ENCODE measurements around the gene ANKRD60.

Gene ANKRD60

DNA sequence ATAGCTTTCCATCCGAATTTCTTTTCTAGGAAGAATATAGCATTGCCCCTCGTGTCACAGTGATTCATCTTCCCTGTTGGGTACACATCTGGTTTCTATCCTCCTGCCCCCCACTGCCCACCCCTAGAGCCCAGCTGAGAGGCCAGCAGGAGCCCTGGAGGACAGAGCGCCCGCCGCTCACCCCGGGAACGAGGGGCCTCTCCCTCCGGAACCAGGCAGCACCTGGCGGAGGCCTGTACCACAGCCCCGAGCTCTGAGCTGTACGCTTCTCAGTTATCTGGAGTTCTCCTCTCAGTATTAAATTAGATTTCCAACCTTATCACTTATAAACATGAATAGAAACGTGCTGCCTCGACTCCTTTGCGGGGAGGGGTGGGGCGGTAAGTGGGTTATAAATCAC is 6.0 kb downstream of the ANKRD60 start:
- peaks cover 17% of the 10 kb centered on the region for H3K4me1 Mint-ChIP-seq
- H3K4me3 Mint-ChIP-seq: no peak overlapping the region
- DNase-seq (no peak), ATAC-seq (no peak)
- no peak overlapping the region for H3K27ac Mint-ChIP-seq
- H3K36me3 Mint-ChIP-seq (ENCODE audit: low read depth): peaks cover 3% of the 10 kb centered on the region
- H3K27me3 Mint-ChIP-seq: peaks cover 64% of the 10 kb centered on the region
- peaks cover 6% of the 10 kb centered on the region for H3K9me3 Mint-ChIP-seq

DNA sequence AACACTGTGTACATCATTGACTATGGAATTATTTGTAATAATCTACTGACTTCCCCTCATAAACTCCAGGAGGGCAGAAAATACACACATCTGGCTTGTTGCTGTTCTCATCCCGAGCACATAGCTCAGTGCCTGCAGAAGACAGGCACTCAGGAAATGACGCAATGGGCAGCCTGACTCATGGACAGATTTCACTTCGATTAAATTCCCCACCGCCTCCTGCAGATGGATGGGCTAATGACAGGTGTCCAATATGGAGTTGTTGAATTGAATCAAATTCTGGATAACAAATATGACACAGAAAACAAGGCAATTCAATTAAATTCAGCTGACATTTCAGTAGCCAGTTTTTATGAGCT is 9.1 kb downstream of the ANKRD60 start:
- H3K27me3 Mint-ChIP-seq: peaks cover 45% of the 10 kb centered on the region

DNA sequence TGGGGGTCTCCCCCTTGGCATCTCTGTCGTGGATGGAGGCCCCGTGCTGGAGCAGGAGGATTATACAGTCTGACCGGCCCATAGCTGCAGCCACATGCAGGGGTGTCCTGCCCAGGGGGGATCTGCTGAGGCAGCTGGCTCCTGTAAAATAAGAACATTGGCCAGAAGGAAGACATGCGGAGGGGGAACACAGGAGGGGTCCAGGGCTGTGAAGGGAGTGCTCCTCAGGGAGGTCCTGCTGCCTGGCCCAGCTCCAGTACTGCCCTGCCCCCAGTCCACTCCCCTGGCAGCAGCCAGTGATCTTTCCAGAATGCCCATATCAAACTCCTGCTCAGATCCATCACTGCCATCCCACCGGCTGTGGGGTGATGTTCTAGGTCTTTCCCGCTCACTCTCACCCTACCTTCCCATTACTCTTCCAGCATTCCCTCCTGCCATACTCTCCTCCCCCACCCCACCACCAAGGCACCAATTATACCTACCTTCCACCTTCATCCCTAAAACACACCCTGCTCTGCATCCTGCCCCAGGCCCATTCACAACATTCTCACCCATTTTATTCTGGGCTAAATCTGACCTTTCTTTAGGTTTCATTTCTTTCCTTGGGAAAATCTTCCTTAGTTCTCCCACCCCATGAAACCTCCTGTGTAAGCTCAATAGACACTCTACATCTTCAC is 9.7 kb downstream of the ANKRD60 start:
- H3K9me3 Mint-ChIP-seq: peaks cover 6% of the 10 kb centered on the region
- peaks cover 7% of the 10 kb centered on the region for H3K4me1 Mint-ChIP-seq
- peaks cover 3% of the 10 kb centered on the region for H3K36me3 Mint-ChIP-seq (ENCODE audit: low read depth)
- peaks cover 50% of the 10 kb centered on the region for H3K27me3 Mint-ChIP-seq
- no peak overlapping the region for H3K27ac Mint-ChIP-seq
- DNase-seq (no peak), ATAC-seq (no peak)
- no peak overlapping the region for H3K4me3 Mint-ChIP-seq

More for the DNA sequence above, 9.1 kb downstream of the ANKRD60 start:
- Mint-ChIP-seq H3K4me3 (no peak overlapping the region), H3K36me3 (ENCODE audit: low read depth) (peaks cover 3% of the 10 kb centered on the region), H3K27ac (no peak overlapping the region), H3K4me1 (peaks cover 12% of the 10 kb centered on the region), H3K9me3 (peaks cover 6% of the 10 kb centered on the region)
- ATAC-seq: no peak
- no peak for DNase-seq

DNA sequence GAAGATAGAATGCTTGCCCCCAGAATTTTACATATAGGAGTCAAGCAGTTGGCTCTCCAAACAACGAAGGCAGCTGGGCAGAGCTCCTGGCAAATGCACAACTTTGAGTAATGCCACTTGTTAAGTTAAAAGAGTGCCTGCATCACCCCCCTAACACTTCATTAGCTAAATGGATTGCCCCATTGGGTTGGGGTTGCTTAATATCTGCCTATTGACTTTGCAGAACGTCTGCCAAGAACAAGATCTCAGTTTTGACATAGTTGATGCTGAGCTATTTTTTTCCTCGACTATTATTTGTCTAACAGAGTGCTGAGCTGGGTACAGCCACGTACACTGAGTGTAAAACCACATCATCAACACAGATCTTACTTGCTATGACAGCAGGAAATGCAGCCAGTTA is 12.1 kb downstream of the ANKRD60 start:
- ATAC-seq (no peak), DNase-seq (no peak)
- H3K4me1 Mint-ChIP-seq: no peaks in the 10 kb centered on the region
- H3K9me3 Mint-ChIP-seq: peaks cover 6% of the 10 kb centered on the region
- peaks cover 3% of the 10 kb centered on the region for H3K36me3 Mint-ChIP-seq (ENCODE audit: low read depth)
- no peak overlapping the region for H3K27ac Mint-ChIP-seq
- H3K4me3 Mint-ChIP-seq: no peak overlapping the region
- H3K27me3 Mint-ChIP-seq: peaks cover 39% of the 10 kb centered on the region

DNA sequence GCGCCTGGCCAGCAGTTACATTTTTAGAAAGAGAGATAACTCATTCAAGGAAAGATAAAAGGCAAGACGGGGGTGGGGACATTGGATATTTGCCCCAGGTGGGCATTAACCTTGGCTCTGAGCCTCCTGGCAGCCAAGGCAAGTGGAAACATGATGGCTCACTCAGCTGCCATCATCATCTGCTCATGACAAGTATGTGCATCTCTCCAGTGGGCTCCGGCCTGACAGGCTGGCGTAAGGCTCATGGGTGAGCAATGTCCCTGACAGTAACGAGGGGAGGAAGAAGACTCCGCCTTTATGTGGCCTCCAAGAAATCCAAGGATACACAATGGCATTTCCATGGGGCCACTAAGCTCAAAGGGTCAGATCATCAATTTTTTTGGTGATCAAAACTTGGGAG is 13.3 kb downstream of the ANKRD60 start:
- ATAC-seq: no peak
- Mint-ChIP-seq H3K36me3 (ENCODE audit: low read depth) (peaks cover 3% of the 10 kb centered on the region), H3K27ac (no peak overlapping the region), H3K4me1 (no peaks in the 10 kb centered on the region), H3K9me3 (peaks cover 6% of the 10 kb centered on the region), H3K4me3 (no peak overlapping the region), H3K27me3 (peaks cover 35% of the 10 kb centered on the region)
- DNase-seq: no peak

DNA sequence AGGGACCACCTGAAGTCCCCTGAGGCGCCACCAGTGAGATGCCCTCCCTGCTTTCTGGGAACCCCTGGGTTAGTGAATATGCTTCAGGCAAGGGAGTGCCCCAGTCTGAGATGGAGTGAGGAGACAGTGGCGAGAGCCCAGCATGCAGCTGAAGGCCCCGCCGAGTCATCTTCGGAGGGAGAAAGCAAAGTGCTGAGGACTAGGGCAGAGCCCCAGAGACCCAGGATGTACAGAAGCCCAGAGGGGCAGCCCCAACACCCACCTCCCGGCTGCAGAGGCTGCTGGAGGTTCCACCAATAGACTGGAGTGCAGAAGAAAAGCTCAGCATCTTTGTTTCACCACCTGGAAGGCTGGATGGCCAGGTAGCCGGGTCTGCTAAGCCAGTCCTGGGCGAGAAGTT is 14.1 kb downstream of the ANKRD60 start:
- DNase-seq: no peak
- Mint-ChIP-seq H3K27ac (no peak overlapping the region), H3K4me3 (no peak overlapping the region), H3K4me1 (peaks cover 4% of the 10 kb centered on the region), H3K27me3 (peaks cover 40% of the 10 kb centered on the region), H3K36me3 (ENCODE audit: low read depth) (peaks cover 3% of the 10 kb centered on the region), H3K9me3 (peaks cover 5% of the 10 kb centered on the region)
- no peak for ATAC-seq

DNA sequence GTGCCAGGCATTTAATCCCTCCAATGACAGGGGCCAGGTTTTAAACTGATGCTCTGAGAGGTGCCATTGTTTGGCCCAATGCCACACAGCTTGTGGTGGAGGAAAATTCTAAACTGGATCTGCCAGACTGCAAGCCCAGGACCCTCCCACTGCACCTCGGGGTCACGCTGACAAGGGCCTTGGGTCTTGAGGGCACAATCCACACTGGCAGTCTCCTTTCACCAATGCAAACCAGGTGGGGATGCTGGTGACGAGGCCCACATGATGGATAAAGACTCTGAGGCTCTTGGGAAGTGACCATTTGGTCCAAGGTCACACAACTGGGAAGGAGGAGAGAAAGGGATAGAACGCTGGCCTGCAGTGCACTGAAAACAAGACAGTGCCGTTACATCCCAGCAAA is 14.7 kb downstream of the ANKRD60 start:
- no peak overlapping the region for H3K4me3 Mint-ChIP-seq
- peaks cover 4% of the 10 kb centered on the region for H3K4me1 Mint-ChIP-seq
- ATAC-seq (no peak), DNase-seq (no peak)
- H3K9me3 Mint-ChIP-seq: no peaks in the 10 kb centered on the region
- no peak overlapping the region for H3K27ac Mint-ChIP-seq
- H3K36me3 Mint-ChIP-seq (ENCODE audit: low read depth): no peaks in the 10 kb centered on the region
- peaks cover 34% of the 10 kb centered on the region for H3K27me3 Mint-ChIP-seq

DNA sequence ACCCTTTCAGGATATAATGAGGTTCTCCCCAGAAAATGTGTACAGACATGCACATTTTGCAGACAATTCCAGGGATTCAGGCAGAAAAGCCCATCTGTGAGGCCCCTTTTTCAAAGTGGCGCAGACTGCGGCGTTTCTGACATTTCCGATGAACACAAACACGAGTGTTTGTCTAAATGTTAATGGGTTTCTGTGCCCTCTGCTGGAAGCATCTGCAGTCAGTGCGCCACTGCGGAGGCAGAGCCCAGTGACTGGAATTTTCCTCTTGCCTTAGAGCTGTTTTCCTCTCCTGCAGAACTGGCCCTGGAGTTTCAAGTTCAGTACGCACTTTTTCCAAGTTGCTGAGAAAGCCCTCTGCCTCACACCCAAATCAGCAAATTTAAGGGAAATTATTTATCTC is 15.3 kb downstream of the ANKRD60 start:
- Mint-ChIP-seq H3K36me3 (ENCODE audit: low read depth) (no peaks in the 10 kb centered on the region), H3K4me1 (peaks cover 4% of the 10 kb centered on the region), H3K27me3 (peaks cover 30% of the 10 kb centered on the region), H3K4me3 (no peak overlapping the region), H3K9me3 (no peaks in the 10 kb centered on the region), H3K27ac (no peak overlapping the region)
- DNase-seq (no peak), ATAC-seq (no peak)

DNA sequence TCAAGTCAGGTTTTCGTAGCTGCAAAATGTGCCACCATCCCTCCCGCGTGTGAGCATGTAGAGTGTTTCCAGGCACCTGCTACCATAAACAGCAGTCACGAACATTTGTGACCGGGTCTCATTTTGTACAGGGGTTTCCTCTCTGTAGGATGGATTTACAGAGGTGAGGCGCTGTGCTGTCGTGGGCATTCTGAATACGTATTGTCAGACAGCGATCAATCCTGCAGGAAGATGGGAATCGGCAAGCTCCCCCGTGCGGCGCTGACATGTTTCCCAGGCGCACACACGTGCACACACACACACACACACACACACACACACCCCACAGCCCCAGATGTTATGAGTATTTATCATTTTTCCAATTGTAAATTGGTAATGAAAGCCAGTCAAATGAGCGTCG is 15.8 kb downstream of the ANKRD60 start:
- peaks cover 29% of the 10 kb centered on the region for H3K27me3 Mint-ChIP-seq
- H3K36me3 Mint-ChIP-seq (ENCODE audit: low read depth): no peaks in the 10 kb centered on the region
- H3K9me3 Mint-ChIP-seq: no peaks in the 10 kb centered on the region
- DNase-seq (no peak), ATAC-seq (no peak)
- no peak overlapping the region for H3K27ac Mint-ChIP-seq
- H3K4me3 Mint-ChIP-seq: no peak overlapping the region
- H3K4me1 Mint-ChIP-seq: peaks cover 4% of the 10 kb centered on the region

DNA sequence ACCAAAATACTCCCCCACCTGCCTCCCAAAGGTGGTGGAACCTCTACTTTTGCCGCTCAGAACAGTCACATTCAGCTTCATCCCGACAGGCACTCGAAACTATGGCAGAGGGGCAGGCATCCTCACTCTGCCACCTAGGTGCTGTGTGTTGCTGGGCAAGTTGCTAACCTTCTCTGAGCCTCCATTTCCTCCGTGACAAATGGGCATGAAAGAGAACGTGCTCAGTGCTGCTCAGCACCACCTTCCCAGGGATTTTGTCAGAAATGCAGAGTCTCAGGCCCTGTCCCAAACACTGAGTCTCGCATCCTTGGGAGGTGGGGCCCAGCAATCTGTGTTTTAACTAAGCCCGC is 18.1 kb downstream of the ANKRD60 start:
- Mint-ChIP-seq H3K4me1 (peaks cover 4% of the 10 kb centered on the region), H3K27me3 (peaks cover 23% of the 10 kb centered on the region), H3K9me3 (no peaks in the 10 kb centered on the region), H3K27ac (no peak overlapping the region), H3K36me3 (ENCODE audit: low read depth) (no peaks in the 10 kb centered on the region), H3K4me3 (no peak overlapping the region)
- ATAC-seq: no peak
- no peak for DNase-seq

DNA sequence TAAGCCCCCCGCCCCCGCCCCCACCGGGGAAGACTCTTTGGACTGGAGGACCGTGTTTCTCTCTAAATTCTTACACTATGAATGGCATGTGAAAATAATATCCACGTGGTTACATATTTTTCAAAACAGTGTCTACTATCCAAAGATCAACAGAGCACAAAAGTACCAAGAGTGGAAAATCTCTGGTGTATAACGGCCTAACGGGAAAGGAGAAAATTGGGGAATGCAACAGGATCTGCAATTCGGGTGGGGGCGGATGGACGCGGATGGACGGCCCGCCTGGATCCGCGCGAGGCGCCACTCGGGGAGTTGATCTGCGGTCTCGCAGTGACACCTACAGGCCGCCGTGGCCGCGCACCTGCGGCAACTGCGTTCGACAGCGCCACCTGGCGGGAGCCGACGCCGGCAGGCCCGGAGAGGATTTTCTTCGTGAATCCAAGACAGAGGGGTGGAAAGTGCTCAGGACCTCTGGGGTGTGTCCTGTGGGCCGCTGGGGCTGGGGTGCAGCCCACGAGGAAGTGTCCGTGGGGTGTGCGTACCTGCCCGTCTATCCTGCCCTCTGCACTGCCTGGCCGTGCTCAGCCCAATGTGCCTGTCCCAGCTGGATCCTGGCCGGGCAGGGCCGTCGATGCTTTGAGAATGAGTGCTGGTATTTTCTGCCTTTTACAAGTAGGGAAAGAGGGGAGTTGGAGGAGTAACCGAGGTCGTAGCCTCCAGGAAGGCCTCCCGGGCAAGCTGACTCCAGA is 18.6 kb downstream of the ANKRD60 start:
- peaks cover 4% of the 10 kb centered on the region for H3K4me1 Mint-ChIP-seq
- H3K27me3 Mint-ChIP-seq: peaks cover 23% of the 10 kb centered on the region
- peak; percentile 94 for DNase-seq
- peak; percentile 78 for ATAC-seq
- H3K9me3 Mint-ChIP-seq: no peaks in the 10 kb centered on the region
- H3K4me3 Mint-ChIP-seq: peak overlapping the region; percentile 20
- no peaks in the 10 kb centered on the region for H3K36me3 Mint-ChIP-seq (ENCODE audit: low read depth)
- H3K27ac Mint-ChIP-seq: peak overlapping the region; percentile 69

DNA sequence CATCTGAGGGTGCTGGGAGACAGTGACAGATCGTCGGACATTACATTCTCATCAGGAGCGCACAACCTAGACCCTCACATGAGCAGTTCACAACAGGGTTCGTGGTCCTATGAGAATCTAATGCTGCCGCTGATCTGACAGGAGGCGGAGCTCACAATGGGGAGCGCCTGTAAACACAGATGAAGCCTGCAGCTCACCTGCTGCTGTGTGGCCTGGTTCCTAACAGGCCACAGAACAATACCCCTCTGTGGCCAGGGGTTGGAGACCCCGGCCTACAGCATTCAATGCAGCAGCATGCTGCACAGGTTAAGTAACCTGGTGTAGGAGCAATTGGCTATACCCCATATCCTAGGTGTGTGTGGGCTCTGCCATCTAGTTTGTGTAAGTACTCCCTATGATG is 19.5 kb downstream of the ANKRD60 start:
- Mint-ChIP-seq H3K4me1 (peaks cover 4% of the 10 kb centered on the region), H3K4me3 (no peak overlapping the region), H3K36me3 (ENCODE audit: low read depth) (no peaks in the 10 kb centered on the region), H3K27ac (no peak overlapping the region), H3K27me3 (peaks cover 19% of the 10 kb centered on the region), H3K9me3 (no peaks in the 10 kb centered on the region)
- ATAC-seq: no peak
- DNase-seq: no peak

DNA sequence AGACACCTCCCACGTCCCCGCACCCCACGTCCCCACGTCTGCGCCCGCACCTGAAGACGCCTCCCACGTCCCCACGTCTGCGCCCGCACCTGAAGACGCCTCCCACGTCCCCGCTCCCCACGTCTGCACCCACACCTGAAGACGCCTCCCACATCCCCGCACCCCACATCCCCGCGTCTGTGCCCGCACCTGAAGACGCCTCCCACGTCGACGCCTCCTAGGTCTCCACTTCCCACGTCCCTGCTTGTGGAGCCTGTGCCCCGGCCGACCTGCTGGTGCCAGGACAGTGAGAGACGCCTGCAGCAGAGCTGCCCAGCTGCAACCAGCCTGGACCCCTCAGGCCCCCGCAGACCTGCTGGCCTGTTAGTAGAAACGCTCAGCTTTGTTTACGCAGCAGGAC is 22.6 kb downstream of the ANKRD60 start:
- H3K36me3 Mint-ChIP-seq (ENCODE audit: low read depth): no peaks in the 10 kb centered on the region
- ATAC-seq (no peak), DNase-seq (no peak)
- peaks cover 12% of the 10 kb centered on the region for H3K27me3 Mint-ChIP-seq
- peaks cover 4% of the 10 kb centered on the region for H3K4me1 Mint-ChIP-seq
- H3K27ac Mint-ChIP-seq: no peak overlapping the region
- H3K4me3 Mint-ChIP-seq: no peak overlapping the region
- no peaks in the 10 kb centered on the region for H3K9me3 Mint-ChIP-seq

DNA sequence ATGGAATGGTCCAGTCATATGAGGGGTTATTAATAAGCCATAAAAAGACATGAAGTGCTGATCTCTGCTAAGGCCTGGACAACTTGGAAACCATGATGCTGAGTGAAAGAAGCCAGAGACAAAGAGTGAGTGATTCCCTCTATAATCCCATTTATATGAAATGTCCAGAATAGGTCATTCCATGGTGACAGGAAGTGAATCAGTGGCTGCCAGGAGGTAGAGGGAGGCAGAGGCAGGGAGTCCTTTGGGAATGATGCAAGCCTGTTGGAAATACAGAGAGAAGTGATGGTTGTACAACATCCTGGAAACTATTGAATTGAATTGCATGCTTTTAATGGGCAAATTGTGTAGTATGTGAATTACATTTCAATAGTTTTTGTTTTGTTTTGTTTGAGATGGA is 26.4 kb downstream of the ANKRD60 start:
- H3K27me3 Mint-ChIP-seq: no peaks in the 10 kb centered on the region
- H3K4me3 Mint-ChIP-seq: no peak overlapping the region
- no peak for DNase-seq
- H3K27ac Mint-ChIP-seq: no peak overlapping the region
- no peaks in the 10 kb centered on the region for H3K4me1 Mint-ChIP-seq
- no peaks in the 10 kb centered on the region for H3K9me3 Mint-ChIP-seq
- ATAC-seq: no peak
- H3K36me3 Mint-ChIP-seq (ENCODE audit: low read depth): no peaks in the 10 kb centered on the region

DNA sequence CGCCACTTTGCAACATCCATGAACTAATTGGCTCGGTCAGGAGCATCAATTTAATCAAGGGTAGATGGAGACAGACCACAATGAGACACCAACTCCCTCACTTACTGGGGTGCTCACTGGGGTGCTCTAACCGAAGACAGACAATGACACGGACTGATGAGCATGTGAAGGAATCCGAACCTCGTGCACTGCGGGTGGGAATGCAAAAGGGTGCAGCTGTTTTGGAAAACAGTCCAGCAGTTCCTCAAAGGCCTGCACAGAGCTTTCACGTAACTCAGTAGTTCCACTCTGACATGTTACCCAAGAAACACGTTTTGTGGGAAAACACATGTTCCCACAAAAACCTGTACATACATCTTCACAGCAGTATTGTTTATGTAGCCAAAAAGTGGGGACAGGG is 26.8 kb downstream of the ANKRD60 start:
- ATAC-seq (no peak), DNase-seq (no peak)
- H3K27ac Mint-ChIP-seq: no peak overlapping the region
- no peaks in the 10 kb centered on the region for H3K4me1 Mint-ChIP-seq
- no peaks in the 10 kb centered on the region for H3K36me3 Mint-ChIP-seq (ENCODE audit: low read depth)
- H3K4me3 Mint-ChIP-seq: no peak overlapping the region
- no peaks in the 10 kb centered on the region for H3K9me3 Mint-ChIP-seq
- no peaks in the 10 kb centered on the region for H3K27me3 Mint-ChIP-seq
